HEK293 (cell line): Measurements from ENCODE around the gene SYNPO.

Experiments used
- CTCF ChIA-PET: fragments of 350-600 bp; formaldehyde crosslinking; extraction: SDS; loops from one replicate; lab custom pipeline; 2021; ENCODE audit warnings: antibody characterized with exemption; lab: Yijun Ruan, JAX
- POLR2A ChIA-PET: fragments of 300-600 bp; formaldehyde crosslinking; extraction: SDS; loops from one replicate; lab custom pipeline; 2020; ENCODE audit warnings: antibody characterized with exemption, inconsistent platforms; lab: Yijun Ruan, JAX
- H3K27ac ChIP-seq: fragments of 200-500 bp; sonication (Bioruptor generic); 2 replicates; pipeline ENCODE4 v1.5.1; 2014; ENCODE audit warnings: low read depth, low read length, control low read depth, inconsistent platforms; ENCODE audit errors: extremely low read depth
- H3K36me3 ChIP-seq, 2 experiments: fragments of 200-500 bp in 1 of 2; sonication (Bioruptor generic) in 1 of 2; 1 replicate in 1 of 2; 2 replicates in 1 of 2; pipeline ENCODE4 v1.5.1; 2014 to 2017; ENCODE audit warnings: inconsistent platforms in 2 of 2, low read length in 2 of 2; ENCODE audit not compliant: control insufficient read depth in 2 of 2, insufficient read depth in 1 of 2
- H3K4me1 ChIP-seq: fragments of 200-500 bp; sonication (Bioruptor generic); 2 replicates; pipeline ENCODE4 v1.5.1; 2014; ENCODE audit warnings: mild to moderate bottlenecking, low read length, inconsistent platforms; ENCODE audit not compliant: control insufficient read depth, insufficient read depth
- H3K4me3 ChIP-seq: 2 replicates; pipeline ENCODE4 v1.5.1; 2011; ENCODE audit warnings: low read depth, mild to moderate bottlenecking, control low read depth, low read length, moderate library complexity
- H3K9me3 ChIP-seq: fragments of 200-500 bp; sonication (Bioruptor generic); 2 replicates; pipeline ENCODE4 v1.5.1; 2014; ENCODE audit warnings: low read depth, low read length, inconsistent platforms; ENCODE audit not compliant: control insufficient read depth, insufficient read depth
- BCL11B ChIP-seq: fragments of 450-650 bp; formaldehyde crosslinking; IDR thresholded peaks from 2 replicates; pipeline ENCODE4 v1.5.1; 2016; ENCODE audit warnings: low read depth, missing biosample characterization, missing genetic modification characterization
- RBAK ChIP-seq: fragments of 450-650 bp; formaldehyde crosslinking; IDR thresholded peaks from 2 replicates; pipeline ENCODE4 v1.5.1; 2016; ENCODE audit warnings: missing biosample characterization, missing genetic modification characterization
- SCRT1 ChIP-seq: fragments of 450-650 bp; formaldehyde crosslinking; IDR thresholded peaks from 2 replicates; pipeline ENCODE4 v1.5.1; 2016; ENCODE audit warnings: missing biosample characterization, missing genetic modification characterization, borderline replicate concordance
- SETDB1 ChIP-seq: IDR thresholded peaks from one replicate; pipeline ENCODE4 v1.6.1; 2017; ENCODE audit warnings: mild to moderate bottlenecking, low read length, moderate library complexity, mixed read lengths; ENCODE audit not compliant: insufficient read length
- ZBTB17 ChIP-seq: fragments of 450-650 bp; formaldehyde crosslinking; IDR thresholded peaks from 2 replicates; pipeline ENCODE4 v1.5.1; 2016; ENCODE audit warnings: missing biosample characterization, missing genetic modification characterization
- ZNF146 ChIP-seq: fragments of 450-650 bp; formaldehyde crosslinking; IDR thresholded peaks from 2 replicates; pipeline ENCODE4 v1.5.1; 2016; ENCODE audit warnings: missing biosample characterization, missing genetic modification characterization
- ZNF169 ChIP-seq: fragments of 450-650 bp; formaldehyde crosslinking; IDR thresholded peaks from 2 replicates; pipeline ENCODE4 v1.5.1; 2016; ENCODE audit warnings: missing biosample characterization, missing genetic modification characterization
- ZNF175 ChIP-seq: fragments of 450-650 bp; formaldehyde crosslinking; IDR thresholded peaks from 2 replicates; pipeline ENCODE4 v1.5.1; 2016; ENCODE audit warnings: missing biosample characterization, missing genetic modification characterization
- ZNF335 ChIP-seq: fragments of 450-650 bp; formaldehyde crosslinking; conservative IDR thresholded peaks from 2 replicates; pipeline ENCODE4 v1.5.1; 2016; ENCODE audit warnings: missing biosample characterization, missing genetic modification characterization
- ZNF416 ChIP-seq: fragments of 450-650 bp; formaldehyde crosslinking; IDR thresholded peaks from 2 replicates; pipeline ENCODE4 v1.5.1; 2016; ENCODE audit warnings: missing biosample characterization, missing genetic modification characterization
- ZNF544 ChIP-seq: fragments of 450-650 bp; formaldehyde crosslinking; IDR thresholded peaks from 2 replicates; pipeline ENCODE4 v1.5.0; 2017; ENCODE audit warnings: missing biosample characterization, missing genetic modification characterization
- ZNF549 ChIP-seq: fragments of 450-650 bp; IDR thresholded peaks from 2 replicates; pipeline ENCODE4 v1.5.1; 2018; ENCODE audit warnings: missing biosample characterization, missing genetic modification characterization, mild to moderate bottlenecking, inconsistent platforms, moderate library complexity
- ZNF701 ChIP-seq: fragments of 450-650 bp; formaldehyde crosslinking; IDR thresholded peaks from 2 replicates; pipeline ENCODE4 v1.5.1; 2016; ENCODE audit warnings: missing biosample characterization, missing genetic modification characterization
- TF ChIP-seq, protein P1 (sequence below): fragments of 450-650 bp; formaldehyde crosslinking; IDR thresholded peaks from 2 replicates; pipeline ENCODE4 v1.5.1; 2017; ENCODE audit warnings: missing biosample characterization, missing genetic modification characterization
- TF ChIP-seq, protein P2 (sequence below): fragments of 450-650 bp; formaldehyde crosslinking; IDR thresholded peaks from 2 replicates; pipeline ENCODE4 v1.5.1; 2016; ENCODE audit warnings: missing biosample characterization, missing genetic modification characterization
- TF ChIP-seq, protein P3 (sequence below): fragments of 450-650 bp; formaldehyde crosslinking; IDR thresholded peaks from 2 replicates; pipeline ENCODE4 v1.5.0; 2017; ENCODE audit warnings: missing biosample characterization, missing genetic modification characterization, borderline replicate concordance
- TF ChIP-seq, protein P4 (sequence below): fragments of 450-650 bp; formaldehyde crosslinking; IDR thresholded peaks from 2 replicates; pipeline ENCODE4 v1.5.1; 2016; ENCODE audit warnings: missing biosample characterization, missing genetic modification characterization
- TF ChIP-seq, protein P5 (sequence below): fragments of 450-650 bp; formaldehyde crosslinking; IDR thresholded peaks from 2 replicates; pipeline ENCODE4 v1.5.1; 2016; ENCODE audit warnings: missing biosample characterization, missing genetic modification characterization
- TF ChIP-seq, protein P6 (sequence below): fragments of 450-650 bp; formaldehyde crosslinking; IDR thresholded peaks from 2 replicates; pipeline ENCODE4 v1.5.1; 2016; ENCODE audit warnings: missing biosample characterization, missing genetic modification characterization

The SYNPO gene

DNA sequence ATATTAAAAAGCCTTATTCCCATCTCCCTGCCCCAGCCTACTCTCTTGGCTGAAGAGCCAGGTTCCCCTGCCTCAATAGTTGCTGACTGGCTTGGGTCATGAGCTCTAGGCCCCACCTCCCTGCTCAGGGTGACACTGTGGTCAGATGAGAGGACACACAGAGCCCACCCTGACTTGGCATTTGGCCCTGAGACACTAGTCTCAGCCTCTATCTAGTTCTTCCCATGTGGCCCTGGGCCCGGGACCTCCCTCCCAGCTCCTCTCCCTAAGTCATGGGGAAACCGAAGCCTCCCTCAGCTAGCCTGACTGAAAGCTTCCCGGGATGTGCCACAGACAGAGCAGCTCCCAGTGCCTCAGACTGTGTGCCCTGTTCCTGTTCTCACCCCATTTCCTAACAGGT is 14.8 kb downstream of the SYNPO start:
- POLR2A ChIA-PET, result interaction anchor here (0.8 to 1.6 kb wide), 3 partner anchors 11 to 205 kb away, joined by 3 to 5 read pairs (median 3); partner anchors contain the start of gene RBM22

More for the DNA sequence above, 14.8 kb downstream of the SYNPO start:
- H3K9me3 ChIP-seq, result no peaks in the 10 kb centered on the region
- no peak overlapping the region for H3K4me3 ChIP-seq
- H3K36me3 ChIP-seq, result no peaks in the 10 kb centered on the region
- no peak overlapping the region for H3K27ac ChIP-seq
- no peaks in the 10 kb centered on the region for H3K4me1 ChIP-seq
- TF ChIP-seq, protein P1, sequence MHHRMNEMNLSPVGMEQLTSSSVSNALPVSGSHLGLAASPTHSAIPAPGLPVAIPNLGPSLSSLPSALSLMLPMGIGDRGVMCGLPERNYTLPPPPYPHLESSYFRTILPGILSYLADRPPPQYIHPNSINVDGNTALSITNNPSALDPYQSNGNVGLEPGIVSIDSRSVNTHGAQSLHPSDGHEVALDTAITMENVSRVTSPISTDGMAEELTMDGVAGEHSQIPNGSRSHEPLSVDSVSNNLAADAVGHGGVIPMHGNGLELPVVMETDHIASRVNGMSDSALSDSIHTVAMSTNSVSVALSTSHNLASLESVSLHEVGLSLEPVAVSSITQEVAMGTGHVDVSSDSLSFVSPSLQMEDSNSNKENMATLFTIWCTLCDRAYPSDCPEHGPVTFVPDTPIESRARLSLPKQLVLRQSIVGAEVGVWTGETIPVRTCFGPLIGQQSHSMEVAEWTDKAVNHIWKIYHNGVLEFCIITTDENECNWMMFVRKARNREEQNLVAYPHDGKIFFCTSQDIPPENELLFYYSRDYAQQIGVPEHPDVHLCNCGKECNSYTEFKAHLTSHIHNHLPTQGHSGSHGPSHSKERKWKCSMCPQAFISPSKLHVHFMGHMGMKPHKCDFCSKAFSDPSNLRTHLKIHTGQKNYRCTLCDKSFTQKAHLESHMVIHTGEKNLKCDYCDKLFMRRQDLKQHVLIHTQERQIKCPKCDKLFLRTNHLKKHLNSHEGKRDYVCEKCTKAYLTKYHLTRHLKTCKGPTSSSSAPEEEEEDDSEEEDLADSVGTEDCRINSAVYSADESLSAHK (tag by site-specific recombination), result no peak
- TF ChIP-seq, protein P2, sequence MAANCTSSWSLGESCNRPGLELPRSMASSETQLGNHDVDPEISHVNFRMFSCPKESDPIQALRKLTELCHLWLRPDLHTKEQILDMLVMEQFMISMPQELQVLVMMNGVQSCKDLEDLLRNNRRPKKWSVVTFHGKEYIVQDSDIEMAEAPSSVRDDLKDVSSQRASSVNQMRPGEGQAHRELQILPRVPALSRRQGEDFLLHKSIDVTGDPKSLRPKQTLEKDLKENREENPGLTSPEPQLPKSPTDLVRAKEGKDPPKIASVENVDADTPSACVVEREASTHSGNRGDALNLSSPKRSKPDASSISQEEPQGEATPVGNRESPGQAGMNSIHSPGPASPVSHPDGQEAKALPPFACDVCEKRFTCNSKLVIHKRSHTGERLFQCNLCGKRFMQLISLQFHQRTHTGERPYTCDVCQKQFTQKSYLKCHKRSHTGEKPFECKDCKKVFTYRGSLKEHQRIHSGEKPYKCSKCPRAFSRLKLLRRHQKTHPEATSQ, result no peak
- no peak for TF ChIP-seq ZNF701 (tag by site-specific recombination)
- TF ChIP-seq ZNF544 (tag by site-specific recombination), result no peak
- no peak for TF ChIP-seq BCL11B (tag by site-specific recombination)
- TF ChIP-seq RBAK (tag by site-specific recombination), result no peak
- TF ChIP-seq, protein P3, sequence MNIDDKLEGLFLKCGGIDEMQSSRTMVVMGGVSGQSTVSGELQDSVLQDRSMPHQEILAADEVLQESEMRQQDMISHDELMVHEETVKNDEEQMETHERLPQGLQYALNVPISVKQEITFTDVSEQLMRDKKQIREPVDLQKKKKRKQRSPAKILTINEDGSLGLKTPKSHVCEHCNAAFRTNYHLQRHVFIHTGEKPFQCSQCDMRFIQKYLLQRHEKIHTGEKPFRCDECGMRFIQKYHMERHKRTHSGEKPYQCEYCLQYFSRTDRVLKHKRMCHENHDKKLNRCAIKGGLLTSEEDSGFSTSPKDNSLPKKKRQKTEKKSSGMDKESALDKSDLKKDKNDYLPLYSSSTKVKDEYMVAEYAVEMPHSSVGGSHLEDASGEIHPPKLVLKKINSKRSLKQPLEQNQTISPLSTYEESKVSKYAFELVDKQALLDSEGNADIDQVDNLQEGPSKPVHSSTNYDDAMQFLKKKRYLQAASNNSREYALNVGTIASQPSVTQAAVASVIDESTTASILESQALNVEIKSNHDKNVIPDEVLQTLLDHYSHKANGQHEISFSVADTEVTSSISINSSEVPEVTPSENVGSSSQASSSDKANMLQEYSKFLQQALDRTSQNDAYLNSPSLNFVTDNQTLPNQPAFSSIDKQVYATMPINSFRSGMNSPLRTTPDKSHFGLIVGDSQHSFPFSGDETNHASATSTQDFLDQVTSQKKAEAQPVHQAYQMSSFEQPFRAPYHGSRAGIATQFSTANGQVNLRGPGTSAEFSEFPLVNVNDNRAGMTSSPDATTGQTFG (tag by site-specific recombination), result no peak
- TF ChIP-seq, protein P4, sequence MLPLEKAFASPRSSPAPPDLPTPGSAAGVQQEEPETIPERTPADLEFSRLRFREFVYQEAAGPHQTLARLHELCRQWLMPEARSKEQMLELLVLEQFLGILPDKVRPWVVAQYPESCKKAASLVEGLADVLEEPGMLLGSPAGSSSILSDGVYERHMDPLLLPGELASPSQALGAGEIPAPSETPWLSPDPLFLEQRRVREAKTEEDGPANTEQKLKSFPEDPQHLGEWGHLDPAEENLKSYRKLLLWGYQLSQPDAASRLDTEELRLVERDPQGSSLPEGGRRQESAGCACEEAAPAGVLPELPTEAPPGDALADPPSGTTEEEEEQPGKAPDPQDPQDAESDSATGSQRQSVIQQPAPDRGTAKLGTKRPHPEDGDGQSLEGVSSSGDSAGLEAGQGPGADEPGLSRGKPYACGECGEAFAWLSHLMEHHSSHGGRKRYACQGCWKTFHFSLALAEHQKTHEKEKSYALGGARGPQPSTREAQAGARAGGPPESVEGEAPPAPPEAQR (tag by site-specific recombination), result no peak
- TF ChIP-seq ZNF175 (tag by site-specific recombination), result no peak
- TF ChIP-seq, protein P5, sequence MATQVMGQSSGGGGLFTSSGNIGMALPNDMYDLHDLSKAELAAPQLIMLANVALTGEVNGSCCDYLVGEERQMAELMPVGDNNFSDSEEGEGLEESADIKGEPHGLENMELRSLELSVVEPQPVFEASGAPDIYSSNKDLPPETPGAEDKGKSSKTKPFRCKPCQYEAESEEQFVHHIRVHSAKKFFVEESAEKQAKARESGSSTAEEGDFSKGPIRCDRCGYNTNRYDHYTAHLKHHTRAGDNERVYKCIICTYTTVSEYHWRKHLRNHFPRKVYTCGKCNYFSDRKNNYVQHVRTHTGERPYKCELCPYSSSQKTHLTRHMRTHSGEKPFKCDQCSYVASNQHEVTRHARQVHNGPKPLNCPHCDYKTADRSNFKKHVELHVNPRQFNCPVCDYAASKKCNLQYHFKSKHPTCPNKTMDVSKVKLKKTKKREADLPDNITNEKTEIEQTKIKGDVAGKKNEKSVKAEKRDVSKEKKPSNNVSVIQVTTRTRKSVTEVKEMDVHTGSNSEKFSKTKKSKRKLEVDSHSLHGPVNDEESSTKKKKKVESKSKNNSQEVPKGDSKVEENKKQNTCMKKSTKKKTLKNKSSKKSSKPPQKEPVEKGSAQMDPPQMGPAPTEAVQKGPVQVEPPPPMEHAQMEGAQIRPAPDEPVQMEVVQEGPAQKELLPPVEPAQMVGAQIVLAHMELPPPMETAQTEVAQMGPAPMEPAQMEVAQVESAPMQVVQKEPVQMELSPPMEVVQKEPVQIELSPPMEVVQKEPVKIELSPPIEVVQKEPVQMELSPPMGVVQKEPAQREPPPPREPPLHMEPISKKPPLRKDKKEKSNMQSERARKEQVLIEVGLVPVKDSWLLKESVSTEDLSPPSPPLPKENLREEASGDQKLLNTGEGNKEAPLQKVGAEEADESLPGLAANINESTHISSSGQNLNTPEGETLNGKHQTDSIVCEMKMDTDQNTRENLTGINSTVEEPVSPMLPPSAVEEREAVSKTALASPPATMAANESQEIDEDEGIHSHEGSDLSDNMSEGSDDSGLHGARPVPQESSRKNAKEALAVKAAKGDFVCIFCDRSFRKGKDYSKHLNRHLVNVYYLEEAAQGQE (tag by site-specific recombination), result no peak
- TF ChIP-seq ZNF416 (tag by site-specific recombination), result no peak
- TF ChIP-seq ZNF335 (tag by site-specific recombination), result no peak
- TF ChIP-seq SETDB1, result no peak
- TF ChIP-seq, protein P6, sequence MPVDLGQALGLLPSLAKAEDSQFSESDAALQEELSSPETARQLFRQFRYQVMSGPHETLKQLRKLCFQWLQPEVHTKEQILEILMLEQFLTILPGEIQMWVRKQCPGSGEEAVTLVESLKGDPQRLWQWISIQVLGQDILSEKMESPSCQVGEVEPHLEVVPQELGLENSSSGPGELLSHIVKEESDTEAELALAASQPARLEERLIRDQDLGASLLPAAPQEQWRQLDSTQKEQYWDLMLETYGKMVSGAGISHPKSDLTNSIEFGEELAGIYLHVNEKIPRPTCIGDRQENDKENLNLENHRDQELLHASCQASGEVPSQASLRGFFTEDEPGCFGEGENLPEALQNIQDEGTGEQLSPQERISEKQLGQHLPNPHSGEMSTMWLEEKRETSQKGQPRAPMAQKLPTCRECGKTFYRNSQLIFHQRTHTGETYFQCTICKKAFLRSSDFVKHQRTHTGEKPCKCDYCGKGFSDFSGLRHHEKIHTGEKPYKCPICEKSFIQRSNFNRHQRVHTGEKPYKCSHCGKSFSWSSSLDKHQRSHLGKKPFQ (tag by site-specific recombination), result no peak
- TF ChIP-seq ZBTB17 (tag by site-specific recombination), result no peak
- TF ChIP-seq SCRT1 (tag by site-specific recombination), result no peak
- TF ChIP-seq ZNF549, result no peak
- no peak for TF ChIP-seq ZNF146 (tag by site-specific recombination)
- no peak for TF ChIP-seq ZNF169
- TF ChIP-seq, all 188 proteins: peak for 0
- CTCF ChIA-PET, result interaction anchor here (0.6 to 9.2 kb wide), 10 partner anchors 10 to 1735 kb away, joined by 3 to 161 read pairs (median 5); partner anchors contain the start of gene RBM22
